K562 (cell line): ENCODE measurements around the gene CLIC1. TPM values are rescaled to one million over a fixed set of nuclear protein-coding genes. Genes with fewer than 3 reads are reported as not detected.

Experiments
- ADNP ChIP-seq: fragments of 200-800 bp; sonication (Bioruptor generic); IDR thresholded peaks from 2 replicates; pipeline ENCODE4 v1.6.1; 2016; ENCODE audit warnings: missing genetic modification characterization, missing compliant biosample characterization
- ATF2 ChIP-seq: sonication (generic); formaldehyde crosslinking; IDR thresholded peaks from 2 replicates; pipeline ENCODE4 v1.8.1; 2022; ENCODE audit warnings: missing genetic modification reagents
- CTCFL ChIP-seq: IDR thresholded peaks from 2 replicates; pipeline ENCODE4 v1.6.1; 2011; ENCODE audit warnings: borderline replicate concordance, low read depth, mild to moderate bottlenecking, moderate library complexity, low read length; ENCODE audit not compliant: insufficient read depth, poor library complexity, severe bottlenecking
- FOXJ2 ChIP-seq: fragments of 200-800 bp; sonication (Bioruptor generic); IDR thresholded peaks from 2 replicates; pipeline ENCODE4 v1.6.1; 2016; ENCODE audit warnings: missing genetic modification characterization, missing compliant biosample characterization
- GTF3C2 ChIP-seq: IDR thresholded peaks from 3 replicates; pipeline ENCODE4 v1.6.1; 2011; ENCODE audit warnings: borderline replicate concordance, mild to moderate bottlenecking, moderate library complexity; ENCODE audit not compliant: insufficient read length; ENCODE audit errors: extremely low read depth
- HOXB6 ChIP-seq: fragments of 250-450 bp; sonication (Bioruptor Pico); IDR thresholded peaks from 2 replicates; pipeline ENCODE4 v1.5.1; 2022; ENCODE audit warnings: mild to moderate bottlenecking, borderline replicate concordance
- KAT7 ChIP-seq: sonication (generic); formaldehyde crosslinking; IDR thresholded peaks from 2 replicates; pipeline ENCODE4 v1.8.0; 2022; ENCODE audit warnings: missing genetic modification reagents, mild to moderate bottlenecking, borderline replicate concordance
- MIER1 ChIP-seq: fragments of 450-650 bp; IDR thresholded peaks from 2 replicates; pipeline ENCODE4 v1.6.1; 2016; ENCODE audit warnings: antibody characterized with exemption, mild to moderate bottlenecking, low read depth
- MTA3 ChIP-seq: fragments of 450-650 bp; formaldehyde crosslinking; IDR thresholded peaks from 2 replicates; pipeline ENCODE4 v1.6.1; 2017; ENCODE audit warnings: mild to moderate bottlenecking, borderline replicate concordance
- NR2C1 ChIP-seq, 2 experiments: fragments of 450-650 bp; IDR thresholded peaks; 2 replicates each; pipeline ENCODE4 v1.6.1; 2017; ENCODE audit warnings: mild to moderate bottlenecking in 2 of 2, antibody characterized with exemption in 1 of 2, inconsistent platforms in 1 of 2, missing compliant biosample characterization in 1 of 2, missing genetic modification characterization in 1 of 2
- PKNOX1 ChIP-seq: fragments of 450-650 bp; IDR thresholded peaks from 2 replicates; pipeline ENCODE4 v1.6.1; 2016
- ZFX ChIP-seq: sonication (generic); formaldehyde crosslinking; IDR thresholded peaks from 2 replicates; pipeline ENCODE4 v1.8.0; 2022; ENCODE audit warnings: mild to moderate bottlenecking, missing genetic modification reagents, moderate library complexity
- ZNF212 ChIP-seq: fragments of 450-650 bp; formaldehyde crosslinking; IDR thresholded peaks from 2 replicates; pipeline ENCODE4 v1.4.0; 2020; ENCODE audit warnings: mild to moderate bottlenecking
- ZNF23 ChIP-seq: fragments of 250-450 bp; sonication (Bioruptor Pico); IDR thresholded peaks from 2 replicates; pipeline ENCODE4 v1.4.0; 2020; ENCODE audit warnings: mild to moderate bottlenecking
- ZNF740 ChIP-seq, 3 experiments: fragments of 200-800 bp in 1 of 3; sonication (Bioruptor generic) in 1 of 3; sonication (generic) in 1 of 3; formaldehyde crosslinking in 1 of 3; IDR thresholded peaks; 2 replicates each; pipeline versions ENCODE4 v1.6.1 to v1.8.0; 2016 to 2022; ENCODE audit warnings: mild to moderate bottlenecking in 2 of 3, missing compliant biosample characterization in 2 of 3, missing genetic modification characterization in 2 of 3, missing genetic modification reagents in 1 of 3
- polyA plus RNA-seq, 8 experiments: library from polyadenylated mRNA; depleted of rRNA in 4 of 8; stranded (reverse) in 5 of 8; unstranded in 3 of 8; fragments of >200 nt; fragmentation: Nextera tagmentation in 2 of 8; fragmentation: Illumina TruSeq in 1 of 8; extraction: Ambion mirVana in 2 of 8; extraction: Trizol in 1 of 8; gene quantifications; 2 replicates each; pipeline versions ENCODE4 v1.2.1 to v1.2.3, GENCODE V29; 2011 to 2014; ENCODE audit warnings: inconsistent platforms in 1 of 8, missing spikeins in 1 of 8
- total RNA-seq, 7 experiments: library from RNA; depleted of rRNA in 6 of 7; stranded (reverse); fragments of >200 nt in 6 of 7; fragmentation: Illumina TruSeq in 2 of 7; extraction: Trizol in 2 of 7; gene quantifications; 2 replicates each; pipeline versions ENCODE4 v1.2.1 to v1.2.3, GENCODE V29; 2011 to 2021; ENCODE audit warnings: low replicate concordance in 1 of 7

CLIC1 gene
- total and polyA plus RNA-seq, 9 of the 15 experiments (the other 6 are each of a cell fraction or from before 2014, with no cell fraction given), result 1,267 to 2,419 (median 1,808) TPM

GRCh38 chr6:31727034-31727716, 9.2 kb downstream of the CLIC1 start (continued):
- TF ChIP-seq ZNF740 (CRISPR knock-in tag; IDR thresholded peaks at IDR 0.05) (no peak), ZNF740 (tag; IDR thresholded peaks at IDR 0.05) (no peak), MIER1 (no peak; the same call in 1 of the 2 replicates), MTA3 (no peak; the same call in 1 of the 2 replicates), ZFX (CRISPR knock-in tag) (no peak), KAT7 (CRISPR knock-in tag) (no peak), ADNP (tag) (no peak), PKNOX1 (peak; percentile 69), GTF3C2 (no peak), ZNF23 (CRISPR knock-in tag) (no peak), CTCFL (no peak), ZNF212 (CRISPR knock-in tag) (no peak), ATF2 (CRISPR knock-in tag) (no peak), HOXB6 (CRISPR knock-in tag) (no peak), FOXJ2 (tag) (no peak), NR2C1 (IDR thresholded peaks at IDR 0.05) (no peak), NR2C1 (tag; IDR thresholded peaks at IDR 0.05) (peak; percentile 9; the same call in 1 of the 2 replicates)
